Glutamatergic neuron (in vitro differentiated cells): ENCODE results near the gene COQ2. TPM values are rescaled to one million over a fixed set of nuclear protein-coding genes. Genes with fewer than 3 reads are reported as not detected.
"Not testable (repeated sequence)": the region's sequence is repeated elsewhere in the genome, so short reads cannot be mapped to it uniquely, and the experiment has no call there.

Source experiments
- DNase-seq: peaks from one replicate; pipeline ENCODE4 v3.0.0; 2022
- H3K27ac Mint-ChIP-seq: one replicate; pipeline ENCODE4 v1.8.0; 2020; ENCODE audit warnings: mild to moderate bottlenecking, mixed read lengths, inconsistent platforms; ENCODE audit not compliant: unreplicated experiment
- H3K27me3 Mint-ChIP-seq: one replicate; pipeline ENCODE4 v1.8.0; 2020; ENCODE audit warnings: mild to moderate bottlenecking, moderate library complexity, mixed read lengths, inconsistent platforms; ENCODE audit not compliant: unreplicated experiment
- H3K36me3 Mint-ChIP-seq: one replicate; pipeline ENCODE4 v1.8.0; 2020; ENCODE audit warnings: mild to moderate bottlenecking, mixed read lengths, inconsistent platforms; ENCODE audit not compliant: unreplicated experiment
- H3K4me1 Mint-ChIP-seq: one replicate; pipeline ENCODE4 v1.8.0; 2020; ENCODE audit warnings: mild to moderate bottlenecking, low read depth, mixed read lengths, inconsistent platforms; ENCODE audit not compliant: unreplicated experiment
- H3K4me3 Mint-ChIP-seq: one replicate; pipeline ENCODE4 v1.8.0; 2020; ENCODE audit warnings: mild to moderate bottlenecking, mixed read lengths, inconsistent platforms; ENCODE audit not compliant: unreplicated experiment
- H3K9me3 Mint-ChIP-seq: one replicate; pipeline ENCODE4 v1.8.0; 2020; ENCODE audit warnings: mild to moderate bottlenecking, moderate library complexity, mixed read lengths, inconsistent platforms; ENCODE audit not compliant: unreplicated experiment
- CTCF ChIP-seq: fragments of 200-600 bp; sonication (generic); IDR thresholded peaks from one replicate; pipeline ENCODE4 v1.5.0; 2021; ENCODE audit not compliant: partially characterized antibody, unreplicated experiment
- total RNA-seq: library from RNA; stranded (reverse); fragmentation: NEBNext Ultra II Directional; extraction: Animal tissue kit (Norgen Biotek cat#: 25700); gene quantifications from one replicate; pipeline ENCODE4 v1.2.1, GENCODE V29; 2021; ENCODE audit not compliant: unreplicated experiment

COQ2 gene
- total RNA-seq, 1 donor from 2014 or later, result 5.3 TPM

- DNase-seq, result no peak
- H3K27me3 Mint-ChIP-seq, result peaks cover 4% of the 10 kb centered on the region
- H3K4me1 Mint-ChIP-seq, result no peaks in the 10 kb centered on the region
- H3K27ac Mint-ChIP-seq, result no peak overlapping the region
- no peaks in the 10 kb centered on the region for H3K9me3 Mint-ChIP-seq
- TF ChIP-seq CTCF, result no peak
- H3K4me3 Mint-ChIP-seq, result no peak overlapping the region
- H3K36me3 Mint-ChIP-seq, result no peaks in the 10 kb centered on the region
Measured at GRCh38 chr4:83326546-83326945, 41.9 kb upstream of the COQ2 start.

GRCh38 chr4:83325306-83325705 is 40.7 kb upstream of the COQ2 start:
- H3K4me1 Mint-ChIP-seq, H3K27me3 Mint-ChIP-seq, H3K9me3 Mint-ChIP-seq, H3K27ac Mint-ChIP-seq, H3K4me3 Mint-ChIP-seq, H3K36me3 Mint-ChIP-seq, DNase-seq: not testable (repeated sequence)

- no peaks in the 10 kb centered on the region for H3K27me3 Mint-ChIP-seq
- no peaks in the 10 kb centered on the region for H3K9me3 Mint-ChIP-seq
- no peak overlapping the region for H3K4me3 Mint-ChIP-seq
- TF ChIP-seq CTCF, result no peak
- H3K27ac Mint-ChIP-seq, result no peak overlapping the region
- H3K36me3 Mint-ChIP-seq, result no peaks in the 10 kb centered on the region
- no peak for DNase-seq
- no peaks in the 10 kb centered on the region for H3K4me1 Mint-ChIP-seq
Measured at GRCh38 chr4:83323136-83323535, 38.5 kb upstream of the COQ2 start.

- no peak overlapping the region for H3K4me3 Mint-ChIP-seq
- H3K4me1 Mint-ChIP-seq, result no peaks in the 10 kb centered on the region
- H3K9me3 Mint-ChIP-seq, result no peaks in the 10 kb centered on the region
- no peak for TF ChIP-seq CTCF
- H3K27me3 Mint-ChIP-seq, result no peaks in the 10 kb centered on the region
- DNase-seq, result no peak
- no peak overlapping the region for H3K27ac Mint-ChIP-seq
- no peaks in the 10 kb centered on the region for H3K36me3 Mint-ChIP-seq
Measured at GRCh38 chr4:83320548-83320947, 36.0 kb upstream of the COQ2 start.

DNA sequence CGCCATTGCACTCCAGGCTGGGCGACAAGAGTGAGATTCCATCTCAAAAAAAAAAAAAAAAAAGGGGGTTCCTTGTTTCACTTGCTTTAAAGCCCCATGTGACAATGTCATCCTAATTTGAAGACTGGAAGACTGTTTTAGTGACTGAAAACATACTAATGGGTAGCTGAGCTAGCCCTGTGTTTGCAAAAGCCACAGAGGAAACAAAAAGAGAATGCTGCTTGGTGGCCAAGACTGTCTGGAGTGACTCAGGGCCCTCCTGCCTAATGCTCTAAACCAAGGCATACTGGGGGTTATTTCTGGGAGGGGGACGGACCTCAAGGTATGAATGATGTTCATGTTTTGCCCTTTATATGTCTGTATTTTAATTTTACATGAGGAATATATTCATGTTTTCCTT is 34.1 kb upstream of the COQ2 start:
- no peaks in the 10 kb centered on the region for H3K36me3 Mint-ChIP-seq
- no peak overlapping the region for H3K27ac Mint-ChIP-seq
- H3K4me1 Mint-ChIP-seq, result no peaks in the 10 kb centered on the region
- no peak for TF ChIP-seq CTCF
- H3K4me3 Mint-ChIP-seq, result no peak overlapping the region
- H3K27me3 Mint-ChIP-seq, result no peaks in the 10 kb centered on the region
- DNase-seq, result no peak
- H3K9me3 Mint-ChIP-seq, result no peaks in the 10 kb centered on the region

GRCh38 chr4:83317671-83318070 is 33.1 kb upstream of the COQ2 start:
- Mint-ChIP-seq H3K9me3 (no peaks in the 10 kb centered on the region), H3K4me1 (no peaks in the 10 kb centered on the region), H3K4me3 (no peak overlapping the region), H3K27me3 (no peaks in the 10 kb centered on the region), H3K27ac (no peak overlapping the region), H3K36me3 (no peaks in the 10 kb centered on the region)
- no peak for DNase-seq
- TF ChIP-seq CTCF, result no peak
